Thymus (tissue), 11 donors: ENCODE measurements around the gene VWA3B. TPM values are rescaled to one million over a fixed set of nuclear protein-coding genes. Genes with fewer than 3 reads are reported as not detected.
"Not testable (repeated sequence)": the region's sequence is repeated elsewhere in the genome, so short reads cannot be mapped to it uniquely, and the experiment has no call there.

Experiments used
- DNase-seq, 9 donors: peaks; one replicate each; pipeline ENCODE4 v3.0.0-alpha.2; 2013; ENCODE audit warnings: low spot score in 9 of 9, low read depth in 6 of 9, missing footprints in 1 of 9
- H3K27ac ChIP-seq, 2 donors: one replicate each; pipeline ENCODE4 v1.5.1; 2013; ENCODE audit warnings: control low read depth in 1 of 2, low read depth in 1 of 2, low read length in 1 of 2, mild to moderate bottlenecking in 1 of 2, moderate library complexity in 1 of 2
- H3K27me3 ChIP-seq, 2 donors: one replicate each; pipeline ENCODE4 v1.5.1; 2013; ENCODE audit warnings: low read length in 1 of 2; ENCODE audit not compliant: control insufficient read depth in 2 of 2, insufficient read depth in 1 of 2
- H3K36me3 ChIP-seq, 2 donors: one replicate each; pipeline ENCODE4 v1.5.1; 2013; ENCODE audit warnings: low read length in 1 of 2, mild to moderate bottlenecking in 1 of 2, moderate library complexity in 1 of 2; ENCODE audit not compliant: control insufficient read depth in 2 of 2, insufficient read depth in 2 of 2
- H3K4me1 ChIP-seq, 2 donors: one replicate each; pipeline ENCODE4 v1.5.1; 2013; ENCODE audit warnings: low read length in 2 of 2; ENCODE audit not compliant: control insufficient read depth in 2 of 2, insufficient read depth in 2 of 2
- H3K4me3 ChIP-seq, 2 donors: one replicate each; pipeline ENCODE4 v1.5.1; 2013; ENCODE audit warnings: low read length in 2 of 2, control low read depth in 1 of 2, mild to moderate bottlenecking in 1 of 2
- H3K9me3 ChIP-seq, 2 donors: one replicate each; pipeline ENCODE4 v1.5.1; 2013; ENCODE audit warnings: low read length in 1 of 2, mild to moderate bottlenecking in 1 of 2; ENCODE audit not compliant: control insufficient read depth in 2 of 2, insufficient read depth in 1 of 2
- WGBS: extraction: QIAGEN DNeasy Blood & Tissue Kit; methylation state at CpG from one replicate; pipeline ENCODE4 v1.1.7; 2013; 5-methylcytosine and 5-hydroxymethylcytosine counted together
- polyA plus RNA-seq: library from polyadenylated mRNA; stranded (reverse); fragments of 200-250 nt; gene quantifications from one replicate; pipeline ENCODE4 v1.2.3, GENCODE V29; 2013
- total RNA-seq: library from RNA; stranded (reverse); fragments of 120-200 nt; gene quantifications from one replicate; pipeline ENCODE4 v1.2.4, GENCODE V29; 2013
- donor health status: healthy.

VWA3B gene
- total and polyA plus RNA-seq, 2 donors: 0.30 to 3.2 TPM

GRCh38 chr2:98298683-98299164 lies 211.8 kb downstream of the VWA3B start:
- H3K4me3 ChIP-seq: no peak overlapping the region
- no peaks in the 10 kb centered on the region for H3K4me1 ChIP-seq
- H3K27me3 ChIP-seq: peaks cover 2 to 6% of the 10 kb centered on the region in 2 donors
- no peaks in the 10 kb centered on the region for H3K9me3 ChIP-seq
- WGBS: 66% methylated on average over 6 of the region's 6 CpGs
- H3K36me3 ChIP-seq: no peaks in the 10 kb centered on the region
- DNase-seq: no peak
- H3K27ac ChIP-seq: no peak overlapping the region

GRCh38 chr2:98299211-98299905 lies 212.4 kb downstream of the VWA3B start:
- Histone ChIP-seq H3K27me3 (peaks cover 2 to 6% of the 10 kb centered on the region in 2 donors), H3K9me3 (no peaks in the 10 kb centered on the region), H3K4me1 (no peaks in the 10 kb centered on the region), H3K36me3 (no peaks in the 10 kb centered on the region), H3K4me3 (no peak overlapping the region), H3K27ac (no peak overlapping the region)
- no peak for DNase-seq
- WGBS: 82% methylated on average over 8 of the region's 8 CpGs

DNA sequence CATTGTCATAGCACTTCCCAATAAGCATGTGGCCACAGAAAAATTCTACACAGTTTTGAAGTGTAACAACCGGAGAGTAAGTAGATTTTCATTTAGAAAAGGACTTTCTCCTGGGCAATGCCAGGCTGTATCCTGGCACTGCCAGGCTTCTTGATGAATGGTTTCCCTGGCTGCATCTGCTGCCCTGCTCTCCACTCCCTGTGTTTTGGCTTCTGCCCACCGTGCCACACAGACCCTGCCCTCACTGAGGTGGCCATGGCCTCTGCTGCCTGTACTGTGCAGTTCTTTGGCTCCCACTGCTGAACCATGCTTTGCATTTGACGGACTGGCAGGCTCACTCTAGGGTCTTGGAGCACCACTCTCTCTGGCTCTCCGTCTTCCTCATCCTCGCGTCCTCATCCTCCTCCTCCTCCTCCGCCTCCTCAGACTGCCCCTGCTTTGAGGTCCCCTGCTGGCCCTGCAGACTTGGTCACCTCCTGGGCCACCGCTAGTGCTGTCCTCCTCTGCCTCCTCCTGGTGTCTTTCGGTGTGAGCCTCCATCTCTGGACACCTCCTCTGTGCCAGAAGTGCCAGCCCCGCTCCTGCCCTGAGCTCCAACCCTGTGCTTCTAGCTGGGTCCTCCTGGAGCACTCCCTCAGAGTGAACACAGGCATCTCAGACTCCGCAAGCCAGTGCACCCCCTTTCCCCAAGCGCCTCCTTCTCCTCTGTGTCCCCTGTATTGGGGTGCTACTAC lies 213.3 kb downstream of the VWA3B start:
- DNase-seq: no peak
- Histone ChIP-seq H3K27me3 (peaks cover 2 to 6% of the 10 kb centered on the region in 2 donors), H3K4me3 (no peak overlapping the region), H3K27ac (no peak overlapping the region), H3K9me3 (no peaks in the 10 kb centered on the region), H3K36me3 (no peaks in the 10 kb centered on the region), H3K4me1 (no peaks in the 10 kb centered on the region)
- WGBS: 92% methylated on average over 12 of the region's 12 CpGs

DNA sequence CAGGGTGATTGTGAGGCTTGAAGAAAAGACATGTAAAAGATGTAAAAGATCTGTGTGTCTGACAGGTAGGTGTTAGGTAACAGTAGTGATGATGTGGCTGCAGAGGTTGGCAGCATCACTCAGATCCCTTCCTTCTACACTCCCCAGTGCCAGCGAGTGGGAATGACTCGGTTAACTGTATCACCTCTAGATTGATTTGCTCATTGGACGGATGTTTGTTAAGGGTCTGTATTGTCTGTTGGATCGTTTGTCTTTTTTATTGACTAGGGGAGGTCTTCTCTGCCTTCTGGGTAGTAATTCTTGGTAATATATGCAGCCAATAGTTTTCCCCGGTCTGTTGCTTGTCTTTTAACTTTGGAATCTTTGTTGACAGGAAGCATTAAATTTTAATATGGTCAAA lies 214.5 kb downstream of the VWA3B start:
- H3K36me3 ChIP-seq: no peaks in the 10 kb centered on the region
- H3K4me3 ChIP-seq: no peak overlapping the region
- no peaks in the 10 kb centered on the region for H3K4me1 ChIP-seq
- H3K27ac ChIP-seq: no peak overlapping the region
- no peaks in the 10 kb centered on the region for H3K9me3 ChIP-seq
- DNase-seq: no peak
- H3K27me3 ChIP-seq: peaks cover 2 to 9% of the 10 kb centered on the region in 2 donors
- 85% methylated on average over 5 of the region's 5 CpGs for WGBS

DNA sequence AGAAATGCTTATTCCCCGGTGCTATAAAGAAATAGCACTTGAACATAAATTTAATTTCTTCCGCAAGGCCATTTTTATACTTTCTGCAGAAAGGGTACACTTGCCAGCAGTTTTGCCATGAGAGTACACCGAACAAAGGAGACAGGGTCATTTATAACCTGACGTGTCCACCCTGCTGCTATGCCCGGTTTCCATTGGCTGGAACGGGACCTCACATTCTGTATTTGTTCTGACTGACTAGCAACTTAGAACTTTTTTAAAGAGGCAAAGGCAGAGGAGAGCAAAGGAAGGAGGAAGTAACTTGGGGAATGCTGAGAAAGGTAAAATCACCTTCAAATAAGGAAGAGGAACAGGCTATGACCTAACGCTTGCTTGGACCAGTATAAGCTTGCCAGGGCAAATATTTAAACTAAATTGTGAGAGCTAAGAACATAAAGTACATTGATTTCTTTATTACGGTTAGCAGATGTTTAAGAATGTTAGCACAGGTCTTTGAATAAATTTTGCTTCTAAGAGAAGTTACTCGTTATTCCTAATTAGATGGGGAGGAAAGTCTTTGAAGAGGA lies 220.2 kb downstream of the VWA3B start:
- H3K27ac ChIP-seq, H3K36me3 ChIP-seq, H3K4me1 ChIP-seq, H3K4me3 ChIP-seq, DNase-seq, H3K9me3 ChIP-seq: not testable (repeated sequence)
- WGBS: 94% methylated on average over 9 of the region's 9 CpGs
- peaks cover 0 to 15% of the 10 kb centered on the region in 2 donors for H3K27me3 ChIP-seq

DNA sequence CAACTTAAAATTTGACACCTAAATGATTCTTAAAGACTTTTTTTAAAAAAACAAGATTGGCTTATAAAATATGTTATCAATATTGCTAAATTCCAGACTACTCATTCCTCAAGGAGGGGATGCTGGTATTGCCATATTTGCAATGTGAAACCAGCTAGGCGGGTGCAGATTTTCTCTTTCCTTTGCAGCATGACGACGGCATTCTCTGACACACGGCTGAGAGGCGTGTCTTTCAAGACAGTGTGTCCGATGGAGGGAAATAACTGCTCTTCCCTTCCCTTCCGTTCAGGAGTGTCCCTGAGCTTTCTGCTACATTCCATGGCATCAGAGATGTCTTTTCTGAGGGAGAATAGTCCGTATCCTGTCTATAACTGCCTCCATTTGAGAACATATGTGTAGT lies 221.1 kb downstream of the VWA3B start:
- Histone ChIP-seq H3K36me3 (no peaks in the 10 kb centered on the region), H3K27ac (no peak overlapping the region), H3K27me3 (peaks cover 0 to 16% of the 10 kb centered on the region in 2 donors), H3K9me3 (no peaks in the 10 kb centered on the region), H3K4me1 (no peaks in the 10 kb centered on the region), H3K4me3 (no peak overlapping the region)
- no peak for DNase-seq
- 83% methylated on average over 8 of the region's 8 CpGs for whole genome bisulfite sequencing

- no peaks in the 10 kb centered on the region for H3K36me3 ChIP-seq
- no peaks in the 10 kb centered on the region for H3K4me1 ChIP-seq
- peaks cover 0 to 16% of the 10 kb centered on the region in 2 donors for H3K27me3 ChIP-seq
- no peak overlapping the region for H3K4me3 ChIP-seq
- DNase-seq: no peak
- H3K27ac ChIP-seq: no peak overlapping the region
- no peaks in the 10 kb centered on the region for H3K9me3 ChIP-seq
- 95% methylated on average over 4 of the region's 4 CpGs for WGBS
These were observed 221.6 kb downstream of the VWA3B start for GRCh38 chr2:98308532-98308931.

GRCh38 chr2:98309580-98309979 lies 222.6 kb downstream of the VWA3B start:
- peaks cover 0 to 16% of the 10 kb centered on the region in 2 donors for H3K27me3 ChIP-seq
- DNase-seq: no peak
- H3K9me3 ChIP-seq: no peaks in the 10 kb centered on the region
- no peak overlapping the region for H3K27ac ChIP-seq
- no peaks in the 10 kb centered on the region for H3K4me1 ChIP-seq
- H3K4me3 ChIP-seq: no peak overlapping the region
- H3K36me3 ChIP-seq: no peaks in the 10 kb centered on the region
- 93% methylated on average over 11 of the region's 11 CpGs for WGBS

GRCh38 chr2:98310010-98310409 lies 223.0 kb downstream of the VWA3B start:
- peaks cover 0 to 16% of the 10 kb centered on the region in 2 donors for H3K27me3 ChIP-seq
- no peaks in the 10 kb centered on the region for H3K4me1 ChIP-seq
- H3K36me3 ChIP-seq: no peaks in the 10 kb centered on the region
- 87% methylated on average over 4 of the region's 4 CpGs for WGBS
- H3K4me3 ChIP-seq: no peak overlapping the region
- no peak overlapping the region for H3K27ac ChIP-seq
- no peaks in the 10 kb centered on the region for H3K9me3 ChIP-seq
- DNase-seq: no peak
